ENCODE data around the gene FAM168B.
"Not testable (repeated sequence)": the region's sequence is repeated elsewhere in the genome, so short reads cannot be mapped to it uniquely, and the experiment has no call there.

The FAM168B gene

GRCh38 chr2:131068172-131068571 is 25.1 kb downstream of the FAM168B start:
- not testable (repeated sequence) for H3K27ac ChIP-seq (ENCODE audit: low read depth, low read length); H3K4me3 ChIP-seq (ENCODE audit: low read depth, low read length); H3K4me1 ChIP-seq (ENCODE audit: control insufficient read depth, insufficient read depth, low read length); H3K27me3 ChIP-seq (ENCODE audit: control insufficient read depth, insufficient read depth, low read length); H3K9me3 ChIP-seq (ENCODE audit: control insufficient read depth, insufficient read depth, low read length); H3K9ac ChIP-seq (ENCODE audit: low read depth, low read length)
- peaks cover 76% of the 10 kb centered on the region for H3K36me3 ChIP-seq (ENCODE audit: control insufficient read depth, insufficient read depth, low read length)

- Histone ChIP-seq H3K27ac (ENCODE audit: low read depth, low read length) (no peak overlapping the region), H3K9ac (ENCODE audit: low read depth, low read length) (no peak overlapping the region), H3K9me3 (ENCODE audit: control insufficient read depth, insufficient read depth, low read length) (no peaks in the 10 kb centered on the region), H3K4me1 (ENCODE audit: control insufficient read depth, insufficient read depth, low read length) (no peaks in the 10 kb centered on the region), H3K4me3 (ENCODE audit: low read depth, low read length) (no peak overlapping the region), H3K27me3 (ENCODE audit: control insufficient read depth, insufficient read depth, low read length) (no peaks in the 10 kb centered on the region), H3K36me3 (ENCODE audit: control insufficient read depth, insufficient read depth, low read length) (peaks cover 75% of the 10 kb centered on the region)
Observed at GRCh38 chr2:131067465-131068125, 25.7 kb downstream of the FAM168B start.

- Histone ChIP-seq H3K36me3 (ENCODE audit: control insufficient read depth, insufficient read depth, low read length) (peaks cover 66% of the 10 kb centered on the region), H3K4me1 (ENCODE audit: control insufficient read depth, insufficient read depth, low read length) (no peaks in the 10 kb centered on the region), H3K4me3 (ENCODE audit: low read depth, low read length) (no peak overlapping the region), H3K27me3 (ENCODE audit: control insufficient read depth, insufficient read depth, low read length) (no peaks in the 10 kb centered on the region), H3K9ac (ENCODE audit: low read depth, low read length) (no peak overlapping the region), H3K9me3 (ENCODE audit: control insufficient read depth, insufficient read depth, low read length) (no peaks in the 10 kb centered on the region), H3K27ac (ENCODE audit: low read depth, low read length) (no peak overlapping the region)
Observed at GRCh38 chr2:131064589-131065512, 28.4 kb downstream of the FAM168B start.

GRCh38 chr2:131063501-131064283 is 29.6 kb downstream of the FAM168B start:
- Histone ChIP-seq H3K9ac (ENCODE audit: low read depth, low read length) (no peak overlapping the region), H3K27ac (ENCODE audit: low read depth, low read length) (no peak overlapping the region), H3K9me3 (ENCODE audit: control insufficient read depth, insufficient read depth, low read length) (no peaks in the 10 kb centered on the region), H3K4me1 (ENCODE audit: control insufficient read depth, insufficient read depth, low read length) (no peaks in the 10 kb centered on the region), H3K4me3 (ENCODE audit: low read depth, low read length) (no peak overlapping the region), H3K36me3 (ENCODE audit: control insufficient read depth, insufficient read depth, low read length) (peaks cover 70% of the 10 kb centered on the region), H3K27me3 (ENCODE audit: control insufficient read depth, insufficient read depth, low read length) (no peaks in the 10 kb centered on the region)

- H3K9me3 ChIP-seq (ENCODE audit: control insufficient read depth, insufficient read depth, low read length), result no peaks in the 10 kb centered on the region
- no peak overlapping the region for H3K4me3 ChIP-seq (ENCODE audit: low read depth, low read length)
- no peaks in the 10 kb centered on the region for H3K4me1 ChIP-seq (ENCODE audit: control insufficient read depth, insufficient read depth, low read length)
- no peak overlapping the region for H3K9ac ChIP-seq (ENCODE audit: low read depth, low read length)
- H3K36me3 ChIP-seq (ENCODE audit: control insufficient read depth, insufficient read depth, low read length), result peaks cover 86% of the 10 kb centered on the region
- no peak overlapping the region for H3K27ac ChIP-seq (ENCODE audit: low read depth, low read length)
- H3K27me3 ChIP-seq (ENCODE audit: control insufficient read depth, insufficient read depth, low read length), result no peaks in the 10 kb centered on the region
Observed at GRCh38 chr2:131058920-131059319, 34.3 kb downstream of the FAM168B start.

- H3K9ac ChIP-seq (ENCODE audit: low read depth, low read length), result no peak overlapping the region
- H3K9me3 ChIP-seq (ENCODE audit: control insufficient read depth, insufficient read depth, low read length), result no peaks in the 10 kb centered on the region
- peaks cover 87% of the 10 kb centered on the region for H3K36me3 ChIP-seq (ENCODE audit: control insufficient read depth, insufficient read depth, low read length)
- H3K27ac ChIP-seq (ENCODE audit: low read depth, low read length), result no peak overlapping the region
- no peaks in the 10 kb centered on the region for H3K4me1 ChIP-seq (ENCODE audit: control insufficient read depth, insufficient read depth, low read length)
- H3K4me3 ChIP-seq (ENCODE audit: low read depth, low read length), result no peak overlapping the region
- H3K27me3 ChIP-seq (ENCODE audit: control insufficient read depth, insufficient read depth, low read length), result no peaks in the 10 kb centered on the region
Observed at GRCh38 chr2:131058214-131058843, 34.9 kb downstream of the FAM168B start.

- no peak overlapping the region for H3K4me3 ChIP-seq (ENCODE audit: low read depth, low read length)
Observed at GRCh38 chr2:131056932-131057287, 36.4 kb downstream of the FAM168B start.

GRCh38 chr2:131056204-131056931 is 36.9 kb downstream of the FAM168B start:
- Histone ChIP-seq H3K9me3 (ENCODE audit: control insufficient read depth, insufficient read depth, low read length) (no peaks in the 10 kb centered on the region), H3K27ac (ENCODE audit: low read depth, low read length) (no peak overlapping the region), H3K9ac (ENCODE audit: low read depth, low read length) (no peak overlapping the region), H3K4me1 (ENCODE audit: control insufficient read depth, insufficient read depth, low read length) (no peaks in the 10 kb centered on the region), H3K27me3 (ENCODE audit: control insufficient read depth, insufficient read depth, low read length) (no peaks in the 10 kb centered on the region), H3K36me3 (ENCODE audit: control insufficient read depth, insufficient read depth, low read length) (peaks cover 90% of the 10 kb centered on the region), H3K4me3 (ENCODE audit: low read depth, low read length) (no peak overlapping the region)

More at GRCh38 chr2:131056932-131057287, 36.4 kb downstream of the FAM168B start:
- H3K27ac ChIP-seq (ENCODE audit: low read depth, low read length), result no peak overlapping the region
- no peaks in the 10 kb centered on the region for H3K4me1 ChIP-seq (ENCODE audit: control insufficient read depth, insufficient read depth, low read length)
- H3K27me3 ChIP-seq (ENCODE audit: control insufficient read depth, insufficient read depth, low read length), result no peaks in the 10 kb centered on the region
- H3K9ac ChIP-seq (ENCODE audit: low read depth, low read length), result no peak overlapping the region
- H3K9me3 ChIP-seq (ENCODE audit: control insufficient read depth, insufficient read depth, low read length), result no peaks in the 10 kb centered on the region
- H3K36me3 ChIP-seq (ENCODE audit: control insufficient read depth, insufficient read depth, low read length), result peaks cover 88% of the 10 kb centered on the region

- H3K9ac ChIP-seq (ENCODE audit: low read depth, low read length), result no peak overlapping the region
- no peaks in the 10 kb centered on the region for H3K27me3 ChIP-seq (ENCODE audit: control insufficient read depth, insufficient read depth, low read length)
- no peak overlapping the region for H3K4me3 ChIP-seq (ENCODE audit: low read depth, low read length)
- peaks cover 97% of the 10 kb centered on the region for H3K36me3 ChIP-seq (ENCODE audit: control insufficient read depth, insufficient read depth, low read length)
- no peaks in the 10 kb centered on the region for H3K4me1 ChIP-seq (ENCODE audit: control insufficient read depth, insufficient read depth, low read length)
- no peak overlapping the region for H3K27ac ChIP-seq (ENCODE audit: low read depth, low read length)
- H3K9me3 ChIP-seq (ENCODE audit: control insufficient read depth, insufficient read depth, low read length), result no peaks in the 10 kb centered on the region
Observed at GRCh38 chr2:131055169-131056065, 37.8 kb downstream of the FAM168B start.

Measured in HUES48 (cell line).